ENCODE results near the gene ADAMTS12. TPM values are rescaled to one million over a fixed set of nuclear protein-coding genes. Genes with fewer than 3 reads are reported as not detected.

Gene ADAMTS12
- polyA plus RNA-seq, 1 donor (not counting 4 experiments of a cell fraction or from before 2014, with no cell fraction given): 0.49 TPM

DNA sequence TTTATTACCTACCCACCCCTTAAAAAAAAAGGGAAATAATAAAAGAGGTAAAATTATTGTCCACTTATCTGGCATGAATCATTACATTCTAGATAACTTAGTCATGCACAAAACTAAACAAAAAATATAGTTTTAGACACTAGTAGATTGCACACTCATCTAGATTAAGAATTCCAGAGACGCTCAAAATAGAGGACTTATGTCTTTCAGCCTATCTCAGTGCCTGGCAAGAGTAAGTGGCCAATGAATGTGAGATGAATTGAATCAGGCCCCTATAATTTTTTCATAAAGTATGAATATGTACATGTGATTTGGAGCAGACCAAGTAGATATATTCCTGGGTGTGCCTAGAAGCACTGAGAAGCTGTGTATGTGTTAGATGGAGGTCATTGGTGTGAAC is 42.4 kb upstream of the ADAMTS12 start:
- no peak for FAIRE-seq
- no peak for DNase-seq (ENCODE audit: low read depth, low spot score)
- dilution Hi-C loops (cut with MboI; ENCODE audit: extremely low pct_ligation_motif_present, low sequenced_read_pairs): loop anchor here (25.0 kb wide), 1 partner anchor 447 kb away; no protein-coding TSS in a partner anchor
- no peak for TF ChIP-seq CTCF (optimal IDR thresholded peaks at IDR 0.05 in 1 of 3, IDR thresholded peaks at IDR 0.05 in 1 of 3, conservative IDR thresholded peaks at IDR 0.05 in 1 of 3; ENCODE audit: extremely low read depth in 1 of 3, insufficient read depth in 2 of 3, low read length in 3 of 3)
- no peaks in the 10 kb centered on the region for H3K79me2 ChIP-seq (ENCODE audit: control insufficient read depth, insufficient read depth, low read length)
- H3K36me3 ChIP-seq (ENCODE audit: control insufficient read depth in 2 of 2, extremely low read depth in 1 of 2, insufficient read depth in 2 of 2, low read length in 2 of 2): no peaks in the 10 kb centered on the region
- no peaks in the 10 kb centered on the region for H4K20me1 ChIP-seq (ENCODE audit: control insufficient read depth, extremely low read depth, insufficient read depth, low read length)
- H3K27me3 ChIP-seq (ENCODE audit: control insufficient read depth, extremely low read depth, insufficient read depth, low read length): peaks cover 33% of the 10 kb centered on the region
- H3K9ac ChIP-seq (ENCODE audit: control insufficient read depth, extremely low read depth, insufficient read depth, low read length): no peak overlapping the region
- no peak overlapping the region for H2AFZ ChIP-seq (ENCODE audit: control insufficient read depth, low read length)
- H3K4me1 ChIP-seq (ENCODE audit: control insufficient read depth, extremely low read depth, insufficient read depth, low read length): no peaks in the 10 kb centered on the region
- H3K9me1 ChIP-seq (ENCODE audit: control insufficient read depth, extremely low read depth, insufficient read depth, low read length): no peaks in the 10 kb centered on the region
- no peak overlapping the region for H3K4me2 ChIP-seq (ENCODE audit: control insufficient read depth, extremely low read depth, insufficient read depth, low read depth, low read length)
- H3K27ac ChIP-seq (ENCODE audit: control insufficient read depth, insufficient read depth, low read length): no peak overlapping the region
- no peak overlapping the region for H3K4me3 ChIP-seq (ENCODE audit: control insufficient read depth in 2 of 3, extremely low read depth in 1 of 3, insufficient read depth in 2 of 3, low read depth in 1 of 3, low read length in 3 of 3)
- no peaks in the 10 kb centered on the region for H3K9me3 ChIP-seq (ENCODE audit: control insufficient read depth, low read depth, low read length)

GRCh38 chr5:33933723-33934169 is 42.0 kb upstream of the ADAMTS12 start:
- no peak overlapping the region for H3K9ac ChIP-seq (ENCODE audit: control insufficient read depth, extremely low read depth, insufficient read depth, low read length)
- TF ChIP-seq EZH2 (IDR thresholded peaks at IDR 0.05; ENCODE audit: low read length): no peak
- no peak for TF ChIP-seq CTCF (optimal IDR thresholded peaks at IDR 0.05 in 1 of 3, IDR thresholded peaks at IDR 0.05 in 1 of 3, conservative IDR thresholded peaks at IDR 0.05 in 1 of 3; ENCODE audit: extremely low read depth in 1 of 3, insufficient read depth in 2 of 3, low read length in 3 of 3)
- H3K27me3 ChIP-seq (ENCODE audit: control insufficient read depth, extremely low read depth, insufficient read depth, low read length): peaks cover 30% of the 10 kb centered on the region
- no peaks in the 10 kb centered on the region for H3K4me1 ChIP-seq (ENCODE audit: control insufficient read depth, extremely low read depth, insufficient read depth, low read length)
- H2AFZ ChIP-seq (ENCODE audit: control insufficient read depth, low read length): no peak overlapping the region
- H3K4me2 ChIP-seq (ENCODE audit: control insufficient read depth, extremely low read depth, insufficient read depth, low read depth, low read length): no peak overlapping the region
- dilution Hi-C loops (cut with MboI; ENCODE audit: extremely low pct_ligation_motif_present, low sequenced_read_pairs): loop anchor here (25.0 kb wide), 1 partner anchor 446 kb away; no protein-coding TSS in a partner anchor
- H3K9me3 ChIP-seq (ENCODE audit: control insufficient read depth, low read depth, low read length): no peaks in the 10 kb centered on the region
- H3K4me3 ChIP-seq (ENCODE audit: control insufficient read depth in 2 of 3, extremely low read depth in 1 of 3, insufficient read depth in 2 of 3, low read depth in 1 of 3, low read length in 3 of 3): no peak overlapping the region
- FAIRE-seq: no peak
- H3K27ac ChIP-seq (ENCODE audit: control insufficient read depth, insufficient read depth, low read length): no peak overlapping the region
- H3K36me3 ChIP-seq (ENCODE audit: control insufficient read depth in 2 of 2, extremely low read depth in 1 of 2, insufficient read depth in 2 of 2, low read length in 2 of 2): no peaks in the 10 kb centered on the region
- DNase-seq (ENCODE audit: low read depth, low spot score): no peak
- H4K20me1 ChIP-seq (ENCODE audit: control insufficient read depth, extremely low read depth, insufficient read depth, low read length): no peaks in the 10 kb centered on the region
- no peaks in the 10 kb centered on the region for H3K9me1 ChIP-seq (ENCODE audit: control insufficient read depth, extremely low read depth, insufficient read depth, low read length)
- no peaks in the 10 kb centered on the region for H3K79me2 ChIP-seq (ENCODE audit: control insufficient read depth, insufficient read depth, low read length)
